B cell (primary cell): Measurements from ENCODE around the gene PTGES3L. TPM values are rescaled to one million over a fixed set of nuclear protein-coding genes. Genes with fewer than 3 reads are reported as not detected.
"Not testable (repeated sequence)": the region's sequence is repeated elsewhere in the genome, so short reads cannot be mapped to it uniquely, and the experiment has no call there.

Experiments
- ATAC-seq: fragments of 200-7000 bp; cut with Tn5 transposase; one replicate; pipeline ENCODE4 v1.10.0; 2021; ENCODE audit warnings: low read depth, mild to moderate bottlenecking, moderate number of reproducible peaks, moderate library complexity
- CTCF ChIA-PET: fragments of 350-600 bp; sonication (Branson Sonifier 250); formaldehyde crosslinking; loops from one replicate; lab custom pipeline; 2021; ENCODE audit warnings: antibody characterized with exemption, inconsistent platforms; lab: Charles Lee
- POLR2A ChIA-PET: fragments of 350-600 bp; sonication (Branson Sonifier 250); formaldehyde crosslinking; loops from one replicate; lab custom pipeline; 2021; ENCODE audit warnings: antibody characterized with exemption; lab: Charles Lee
- DNase-seq: peaks from one replicate; pipeline ENCODE4 v3.0.0; 2013
- H2AFZ ChIP-seq: 2 replicates; pipeline ENCODE4 v1.6.1; 2012; ENCODE audit warnings: mild to moderate bottlenecking, low read depth, low read length; ENCODE audit not compliant: insufficient read depth, poor library complexity, severe bottlenecking
- H3K27ac ChIP-seq, 2 donors: 1 replicate in 1 of 2; 2 replicates in 1 of 2; pipeline ENCODE4 v1.5.1; 2012 to 2013; ENCODE audit warnings: low read length in 2 of 2, mild to moderate bottlenecking in 2 of 2, moderate library complexity in 1 of 2
- H3K27me3 ChIP-seq, 4 experiments: fragments of 200-600 bp in 1 of 4; sonication (generic) in 1 of 4; replicated peaks in 1 of 4; 1 replicate in 2 of 4; 2 replicates in 2 of 4; pipeline versions ENCODE4 v1.6.1 to v1.7.0; 2013 to 2016; ENCODE audit warnings: low read length in 3 of 4, mild to moderate bottlenecking in 2 of 4, mixed read lengths in 1 of 4, moderate library complexity in 1 of 4; ENCODE audit not compliant: insufficient read depth in 4 of 4, control insufficient read depth in 3 of 4; ENCODE audit errors: control extremely low read depth in 1 of 4
- H3K36me3 ChIP-seq, 2 experiments: replicated peaks in 1 of 2; 1 replicate in 1 of 2; 2 replicates in 1 of 2; pipeline versions ENCODE4 v1.6.1 to v1.7.1; 2013; ENCODE audit warnings: low read length in 1 of 2; ENCODE audit not compliant: insufficient read depth in 2 of 2, control insufficient read depth in 1 of 2; ENCODE audit errors: control extremely low read depth in 1 of 2, extremely low read depth in 1 of 2
- H3K4me1 ChIP-seq, 2 donors: fragments of 200-600 bp in 1 of 2; sonication (generic) in 1 of 2; 1 replicate in 1 of 2; 2 replicates in 1 of 2; pipeline versions ENCODE4 v1.5.1 to v1.6.1; 2013 to 2017; ENCODE audit warnings: low read length in 2 of 2; ENCODE audit not compliant: control insufficient read depth in 2 of 2, insufficient read depth in 2 of 2
- H3K4me2 ChIP-seq: replicated peaks from 2 replicates; pipeline ENCODE3; 2012; ENCODE audit warnings: mild to moderate bottlenecking, low read depth, low read length; ENCODE audit not compliant: poor library complexity, severe bottlenecking
- H3K4me3 ChIP-seq, 5 experiments: fragments of 200-600 bp in 1 of 5; sonication (generic) in 1 of 5; 1 replicate in 3 of 5; 2 replicates in 2 of 5; pipeline versions ENCODE4 v1.5.1 to v1.7.0; 2011 to 2016; ENCODE audit warnings: low read length in 4 of 5, mild to moderate bottlenecking in 4 of 5, low read depth in 2 of 5, control low read depth in 1 of 5, moderate library complexity in 1 of 5; ENCODE audit not compliant: insufficient read depth in 1 of 5; ENCODE audit errors: control extremely low read depth in 1 of 5, extremely low read depth in 1 of 5
- H3K79me2 ChIP-seq: fragments of 200-600 bp; sonication (generic); one replicate; pipeline ENCODE4 v1.6.0; 2016; ENCODE audit warnings: low read length; ENCODE audit not compliant: control insufficient read depth, insufficient read depth
- H3K9ac ChIP-seq: fragments of 200-600 bp; sonication (generic); 2 replicates; pipeline ENCODE4 v1.6.1; 2017; ENCODE audit warnings: mild to moderate bottlenecking, low read length, moderate library complexity
- H3K9me3 ChIP-seq, 3 donors: one replicate each; pipeline versions ENCODE4 v1.6.1 to v1.7.1; 2013; ENCODE audit warnings: low read length in 2 of 3; ENCODE audit not compliant: control insufficient read depth in 2 of 3, insufficient read depth in 1 of 3; ENCODE audit errors: control extremely low read depth in 1 of 3
- H4K20me1 ChIP-seq: 2 replicates; pipeline ENCODE4 v1.6.0; 2012; ENCODE audit warnings: mild to moderate bottlenecking, low read length; ENCODE audit not compliant: insufficient read depth, control insufficient read depth, poor library complexity, severe bottlenecking
- H3K27ac Mint-ChIP-seq: one replicate; pipeline ENCODE4 v1.8.0; 2021; ENCODE audit warnings: mixed read lengths
- H3K27me3 Mint-ChIP-seq: one replicate; pipeline ENCODE4 v1.8.0; 2021; ENCODE audit warnings: mixed read lengths
- H3K4me1 Mint-ChIP-seq: one replicate; pipeline ENCODE4 v1.8.0; 2021; ENCODE audit warnings: mixed read lengths
- H3K4me3 Mint-ChIP-seq: one replicate; pipeline ENCODE4 v1.8.0; 2021; ENCODE audit warnings: mixed read lengths
- H3K9me3 Mint-ChIP-seq: one replicate; pipeline ENCODE4 v1.8.0; 2022; ENCODE audit warnings: mixed read lengths; ENCODE audit not compliant: insufficient read depth
- CTCF ChIP-seq: fragments of 200-600 bp; IDR thresholded peaks from one replicate; pipeline ENCODE4 v1.8.0; 2022; ENCODE audit warnings: antibody characterized with exemption, mild to moderate bottlenecking
- EZH2 ChIP-seq: IDR thresholded peaks from 2 replicates; pipeline ENCODE4 v1.6.1; 2012; ENCODE audit warnings: borderline replicate concordance, low read depth, mild to moderate bottlenecking, moderate library complexity, low read length; ENCODE audit not compliant: insufficient read depth, poor library complexity, severe bottlenecking
- WGBS: methylation state at CpG from one replicate; pipeline ENCODE4 v1.1.5; 2013; ENCODE audit warnings: missing lambda C conversion rate; ENCODE audit not compliant: insufficient coverage; 5-methylcytosine and 5-hydroxymethylcytosine counted together
- intact Hi-C: fragments of 100-400 bp; cut with micrococcal nuclease; formaldehyde crosslinking; loops from one replicate; pipeline ENCODE4 v1.10.0; 2022
- polyA plus RNA-seq: library from polyadenylated mRNA; depleted of rRNA; stranded (reverse); fragments of >200 nt; gene quantifications from 2 replicates; pipeline ENCODE4 v1.2.3, GENCODE V29; 2012
- total RNA-seq, 2 donors: library from RNA; stranded (reverse); fragments of 120-200 nt in 1 of 2; gene quantifications; 1 replicate in 1 of 2; 2 replicates in 1 of 2; pipeline versions ENCODE4 v1.2.3 to v1.2.4, GENCODE V29; 2013 to 2022

PTGES3L gene
- total and polyA plus RNA-seq, 2 donors (not counting 1 experiment from before 2014, with no cell fraction given): 0.94 to 1.0 TPM

DNA sequence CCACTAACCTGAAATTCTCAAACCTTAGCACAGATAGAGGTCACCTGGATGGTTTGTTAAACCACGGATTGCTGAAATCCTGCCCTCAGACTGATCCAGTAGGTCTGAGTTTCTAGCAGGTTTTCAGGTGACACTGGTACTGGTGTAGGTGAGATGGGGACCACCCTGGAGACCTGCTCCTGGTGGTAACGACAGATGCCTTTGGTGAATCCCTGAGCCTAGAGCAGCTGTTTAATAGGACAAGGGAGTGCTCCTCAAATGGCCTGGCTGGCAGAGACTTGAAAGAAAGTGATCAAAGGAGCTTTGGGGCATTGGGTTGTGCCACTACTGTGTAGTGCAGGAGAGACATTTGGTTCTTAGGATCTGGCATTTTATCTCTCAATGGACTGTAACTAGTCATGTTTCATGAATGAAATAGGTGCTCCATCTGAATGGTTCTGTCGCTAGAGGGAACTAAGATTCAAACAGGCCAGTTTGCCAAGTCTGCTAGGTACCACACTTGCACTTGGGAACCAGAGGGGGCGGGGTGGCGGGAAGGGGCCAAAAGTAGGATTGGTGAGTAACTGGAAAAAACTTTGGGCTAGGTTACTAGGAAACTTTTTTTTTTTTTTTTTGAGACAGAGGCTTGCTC, 23.8 kb upstream of the PTGES3L start:
- H3K4me3 Mint-ChIP-seq: no peak overlapping the region
- no peaks in the 10 kb centered on the region for H3K9me3 Mint-ChIP-seq
- ChIA-PET CTCF (no interaction called here), POLR2A (no interaction called here)
- intact Hi-C loops: no loop called here
- ATAC-seq: no peak
- no peak for DNase-seq
- Histone ChIP-seq H3K27ac (peak overlapping the region in 1 of 2 donors; percentile 19), H2AFZ (no peak overlapping the region), H3K9ac (no peak overlapping the region), H3K4me3 (no peak overlapping the region), H3K27me3 (no peaks in the 10 kb centered on the region), H3K36me3 (peaks cover 0 to 50% of the 10 kb centered on the region in 2 experiments), H3K79me2 (peaks cover 33% of the 10 kb centered on the region), H3K9me3 (no peaks in the 10 kb centered on the region), H3K4me2 (no peak overlapping the region), H3K4me1 (peaks cover 22 to 25% of the 10 kb centered on the region in 2 donors), H4K20me1 (peaks cover 14% of the 10 kb centered on the region)
- TF ChIP-seq EZH2: no peak
- no peak for TF ChIP-seq CTCF
- peaks cover 26% of the 10 kb centered on the region for H3K4me1 Mint-ChIP-seq
- H3K27me3 Mint-ChIP-seq: no peaks in the 10 kb centered on the region
- H3K27ac Mint-ChIP-seq: peak overlapping the region; percentile 57
- WGBS: 92% methylated on average over 2 of the region's 5 CpGs

- Histone ChIP-seq H3K4me1 (peaks cover 20 to 22% of the 10 kb centered on the region in 2 donors), H3K79me2 (peaks cover 17% of the 10 kb centered on the region), H4K20me1 (peaks cover 16% of the 10 kb centered on the region), H3K36me3 (peaks cover 0 to 50% of the 10 kb centered on the region in 2 experiments)
- intact Hi-C loops, H3K27ac Mint-ChIP-seq, H3K27me3 Mint-ChIP-seq, H3K4me3 ChIP-seq, H3K27ac ChIP-seq, POLR2A ChIA-PET, H3K4me3 Mint-ChIP-seq, H3K9ac ChIP-seq, DNase-seq, H3K9me3 Mint-ChIP-seq, H2AFZ ChIP-seq, H3K9me3 ChIP-seq, H3K27me3 ChIP-seq, ATAC-seq, H3K4me2 ChIP-seq: not testable (repeated sequence)
- 98% methylated on average over 13 of the region's 13 CpGs for WGBS
- H3K4me1 Mint-ChIP-seq: peaks cover 32% of the 10 kb centered on the region
- CTCF ChIA-PET: interaction anchor here (1.1 to 1.4 kb wide), 2 partner anchors 23 to 338 kb away, joined by 3 to 6 read pairs; no protein-coding TSS in a partner anchor
These were observed 21.0 kb upstream of the PTGES3L start for GRCh38 chr17:43000894-43001293.
